ENCODE results near the gene BLOC1S5. TPM values are rescaled to one million over a fixed set of nuclear protein-coding genes. Genes with fewer than 3 reads are reported as not detected.

BLOC1S5 gene
- total and polyA plus RNA-seq, 2 of the 13 experiments (the other 11 are each of a cell fraction or from before 2014, with no cell fraction given): 10.5 to 41.5 TPM

DNA sequence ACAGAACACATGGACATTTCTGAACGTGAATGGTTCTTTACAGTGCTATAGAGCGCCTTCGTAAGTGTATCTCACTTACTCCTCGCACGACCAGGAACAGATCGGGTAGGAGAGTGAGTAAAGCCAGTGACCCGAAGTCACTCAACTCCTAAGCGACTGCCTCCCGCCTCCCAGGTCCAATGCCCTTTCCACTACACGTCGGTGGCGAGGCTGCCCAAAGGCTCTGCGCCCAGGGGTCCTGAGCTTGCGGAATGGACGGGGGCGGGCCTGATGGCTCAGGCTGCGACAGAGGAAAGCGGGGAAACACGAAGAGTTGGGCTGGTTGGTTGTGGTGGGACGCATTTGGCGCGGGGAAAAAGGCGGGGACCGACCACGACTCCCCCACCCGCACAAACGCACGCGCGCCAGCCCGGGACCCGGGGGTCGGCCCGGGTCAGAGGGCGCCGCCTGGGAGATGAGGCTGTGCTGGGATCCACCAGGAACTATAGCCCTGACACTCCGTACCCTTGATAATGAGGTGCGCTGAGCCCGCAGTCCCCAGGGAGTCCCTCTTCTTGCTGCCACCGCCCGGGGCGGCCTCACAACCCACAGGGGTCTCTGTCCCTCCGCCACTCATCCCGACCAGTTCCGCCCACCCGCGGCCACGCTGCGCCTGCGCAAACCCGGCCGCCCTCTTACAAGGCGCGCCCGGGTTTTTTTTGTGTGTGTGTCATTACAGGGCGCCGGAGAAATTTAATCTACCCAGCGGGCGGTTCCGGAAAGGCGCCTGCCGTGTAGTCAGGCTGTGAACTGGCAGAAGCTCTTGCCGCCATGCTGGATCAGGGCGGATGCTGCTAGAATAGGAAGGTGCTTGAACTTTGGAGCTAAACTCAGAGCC, at the start of gene BLOC1S5 (continued):
- peak; percentile 84 for TF ChIP-seq ZNF44 (CRISPR knock-in tag; IDR thresholded peaks at IDR 0.05)
- TF ChIP-seq CBX5 (CRISPR knock-in tag; IDR thresholded peaks at IDR 0.05; ENCODE audit: borderline replicate concordance): peak; percentile 84; the same call in 1 of the 2 replicates
- TF ChIP-seq ZNF674 (CRISPR knock-in tag; IDR thresholded peaks at IDR 0.05; ENCODE audit: low read depth): no peak
- peak; percentile 93 for TF ChIP-seq CSRNP1 (CRISPR knock-in tag; IDR thresholded peaks at IDR 0.05)
- no peak; the same call in 1 of the 2 replicates for TF ChIP-seq ZNF724P (CRISPR knock-in tag; IDR thresholded peaks at IDR 0.05; ENCODE audit: borderline replicate concordance)
- TF ChIP-seq HNRNPK (IDR thresholded peaks at IDR 0.05; ENCODE audit: low read depth, low read length, poor library complexity, severe bottlenecking): peak; percentile 84
- no peak for TF ChIP-seq PCBP2 (optimal IDR thresholded peaks at IDR 0.05; ENCODE audit: low read depth, low read length, poor library complexity, severe bottlenecking)
- TF ChIP-seq, protein P1, sequence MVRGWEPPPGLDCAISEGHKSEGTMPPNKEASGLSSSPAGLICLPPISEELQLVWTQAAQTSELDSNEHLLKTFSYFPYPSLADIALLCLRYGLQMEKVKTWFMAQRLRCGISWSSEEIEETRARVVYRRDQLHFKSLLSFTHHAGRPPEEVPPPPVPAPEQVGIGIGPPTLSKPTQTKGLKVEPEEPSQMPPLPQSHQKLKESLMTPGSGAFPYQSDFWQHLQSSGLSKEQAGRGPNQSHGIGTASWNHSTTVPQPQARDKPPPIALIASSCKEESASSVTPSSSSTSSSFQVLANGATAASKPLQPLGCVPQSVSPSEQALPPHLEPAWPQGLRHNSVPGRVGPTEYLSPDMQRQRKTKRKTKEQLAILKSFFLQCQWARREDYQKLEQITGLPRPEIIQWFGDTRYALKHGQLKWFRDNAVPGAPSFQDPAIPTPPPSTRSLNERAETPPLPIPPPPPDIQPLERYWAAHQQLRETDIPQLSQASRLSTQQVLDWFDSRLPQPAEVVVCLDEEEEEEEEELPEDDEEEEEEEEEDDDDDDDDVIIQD (CRISPR knock-in tag; IDR thresholded peaks at IDR 0.05; ENCODE audit: low read depth): peak; percentile 56
- peak; percentile 92 for TF ChIP-seq ZNF883 (CRISPR knock-in tag; IDR thresholded peaks at IDR 0.05; ENCODE audit: not compliant biosample characterization)
- TF ChIP-seq, protein P2, sequence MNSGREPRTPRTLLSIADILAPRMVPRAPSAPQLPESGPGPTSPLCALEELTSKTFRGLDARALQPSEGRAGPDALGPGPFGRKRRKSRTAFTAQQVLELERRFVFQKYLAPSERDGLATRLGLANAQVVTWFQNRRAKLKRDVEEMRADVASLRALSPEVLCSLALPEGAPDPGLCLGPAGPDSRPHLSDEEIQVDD (CRISPR knock-in tag; IDR thresholded peaks at IDR 0.05; ENCODE audit: borderline replicate concordance): no peak
- TF ChIP-seq GFI1 (CRISPR knock-in tag; IDR thresholded peaks at IDR 0.05; ENCODE audit: borderline replicate concordance): peak; percentile 65; the same call in 1 of the 2 replicates
- peak; percentile 26; the same call in 1 of the 2 replicates for TF ChIP-seq ZNF773 (CRISPR knock-in tag; IDR thresholded peaks at IDR 0.05; ENCODE audit: borderline replicate concordance)
- TF ChIP-seq, protein P3, sequence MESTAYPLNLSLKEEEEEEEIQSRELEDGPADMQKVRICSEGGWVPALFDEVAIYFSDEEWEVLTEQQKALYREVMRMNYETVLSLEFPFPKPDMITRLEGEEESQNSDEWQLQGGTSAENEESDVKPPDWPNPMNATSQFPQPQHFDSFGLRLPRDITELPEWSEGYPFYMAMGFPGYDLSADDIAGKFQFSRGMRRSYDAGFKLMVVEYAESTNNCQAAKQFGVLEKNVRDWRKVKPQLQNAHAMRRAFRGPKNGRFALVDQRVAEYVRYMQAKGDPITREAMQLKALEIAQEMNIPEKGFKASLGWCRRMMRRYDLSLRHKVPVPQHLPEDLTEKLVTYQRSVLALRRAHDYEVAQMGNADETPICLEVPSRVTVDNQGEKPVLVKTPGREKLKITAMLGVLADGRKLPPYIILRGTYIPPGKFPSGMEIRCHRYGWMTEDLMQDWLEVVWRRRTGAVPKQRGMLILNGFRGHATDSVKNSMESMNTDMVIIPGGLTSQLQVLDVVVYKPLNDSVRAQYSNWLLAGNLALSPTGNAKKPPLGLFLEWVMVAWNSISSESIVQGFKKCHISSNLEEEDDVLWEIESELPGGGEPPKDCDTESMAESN (CRISPR knock-in tag; conservative IDR thresholded peaks at IDR 0.05): peak; percentile 91; the same call in 1 of the 2 replicates
- TF ChIP-seq RNF2 (conservative IDR thresholded peaks at IDR 0.05; ENCODE audit: low read depth): no peak; the same call in 1 of the 2 replicates
- peak; percentile 72; the same call in 1 of the 2 replicates for TF ChIP-seq ZNF143 (CRISPR knock-in tag; IDR thresholded peaks at IDR 0.05)
- peak; percentile 75 for TF ChIP-seq MXD4 (CRISPR knock-in tag; IDR thresholded peaks at IDR 0.05)
- no peak for TF ChIP-seq JDP2 (CRISPR knock-in tag; IDR thresholded peaks at IDR 0.05; ENCODE audit: borderline replicate concordance)
- TF ChIP-seq RARA (CRISPR knock-in tag; IDR thresholded peaks at IDR 0.05): peak; percentile 53
- 0 out of 2 replicates have a peak, but pooled peaks have one; percentile 60 for TF ChIP-seq IRX3 (CRISPR knock-in tag; IDR thresholded peaks at IDR 0.05; ENCODE audit: borderline replicate concordance, low read depth)
- TF ChIP-seq HIVEP1 (CRISPR knock-in tag; IDR thresholded peaks at IDR 0.05): peak; percentile 80
- no peak for TF ChIP-seq TP53 (CRISPR knock-in tag; conservative IDR thresholded peaks at IDR 0.05)
- peak; percentile 89 for TF ChIP-seq TAF1 (CRISPR knock-in tag; IDR thresholded peaks at IDR 0.05)
- TF ChIP-seq ZNF562 (CRISPR knock-in tag; IDR thresholded peaks at IDR 0.05; ENCODE audit: borderline replicate concordance): no peak
- TF ChIP-seq ZNF564 (CRISPR knock-in tag; IDR thresholded peaks at IDR 0.05): peak; percentile 73
